PC-9 (cell line): ENCODE measurements around the gene CDC5L. TPM values are rescaled to one million over a fixed set of nuclear protein-coding genes. Genes with fewer than 3 reads are reported as not detected.

Experiments used
- BruUV-seq: library from RNA; stranded (reverse); fragments of 400-500 nt; replicated peaks from 2 replicates; lab custom pipeline; 2021; lab: Mats Ljungman, UMichigan
- CTCF ChIA-PET: fragments of 300-600 bp; sonication (Branson Sonifier 250); formaldehyde crosslinking; loops from one replicate; lab custom pipeline; 2022; ENCODE audit warnings: antibody characterized with exemption; lab: Charles Lee
- POLR2A ChIA-PET: fragments of 300-600 bp; sonication (Branson Sonifier 250); formaldehyde crosslinking; loops from one replicate; lab custom pipeline; 2022; ENCODE audit warnings: antibody characterized with exemption; ENCODE audit not compliant: unreplicated experiment; lab: Charles Lee
- DNase-seq, 2 experiments: peaks; one replicate each; pipeline versions ENCODE4 v3.0.0 to v3.0.0-alpha.2; 2015 to 2022; ENCODE audit warnings: mixed read lengths in 1 of 2
- H2AFZ ChIP-seq: fragments of 200-600 bp; sonication (generic); 2 replicates; pipeline ENCODE4 v1.8.1; 2017; ENCODE audit warnings: antibody characterized with exemption
- H3F3A ChIP-seq: fragments of 200-600 bp; sonication (generic); 2 replicates; pipeline ENCODE4 v1.8.1; 2017; ENCODE audit warnings: antibody characterized with exemption, mild to moderate bottlenecking, low read depth; ENCODE audit not compliant: insufficient read depth
- H3K27ac ChIP-seq: fragments of 200-600 bp; sonication (generic); 2 replicates; pipeline ENCODE4 v1.6.1; 2016; ENCODE audit warnings: mixed run types
- H3K27me3 ChIP-seq: fragments of 200-600 bp; sonication (generic); 2 replicates; pipeline ENCODE4 v1.6.1; 2016; ENCODE audit warnings: low read depth, mixed run types; ENCODE audit not compliant: insufficient read depth
- H3K36me3 ChIP-seq: fragments of 200-600 bp; sonication (generic); 2 replicates; pipeline ENCODE4 v1.6.1; 2016; ENCODE audit warnings: low read depth, mixed run types
- H3K4me1 ChIP-seq: fragments of 200-600 bp; sonication (generic); replicated peaks from 2 replicates; pipeline ENCODE4 v1.6.1; 2016; ENCODE audit warnings: mixed run types; ENCODE audit not compliant: insufficient read depth
- H3K4me2 ChIP-seq: fragments of 200-600 bp; sonication (generic); 2 replicates; pipeline ENCODE4 v1.6.1; 2017; ENCODE audit warnings: mixed run types
- H3K4me3 ChIP-seq: fragments of 200-600 bp; sonication (generic); 2 replicates; pipeline ENCODE4 v1.6.1; 2016; ENCODE audit warnings: mixed run types
- H3K79me2 ChIP-seq: fragments of 200-600 bp; sonication (generic); 2 replicates; pipeline ENCODE4 v1.6.1; 2017; ENCODE audit warnings: low read depth, mixed run types
- H3K9me2 ChIP-seq: fragments of 200-600 bp; sonication (generic); 2 replicates; pipeline ENCODE4 v1.8.1; 2017; ENCODE audit warnings: mild to moderate bottlenecking; ENCODE audit not compliant: insufficient read depth
- H3K9me3 ChIP-seq: fragments of 200-600 bp; sonication (generic); 2 replicates; pipeline ENCODE4 v1.8.1; 2016; ENCODE audit warnings: low read depth; ENCODE audit not compliant: insufficient read depth
- H4K20me1 ChIP-seq: fragments of 200-600 bp; sonication (generic); 2 replicates; pipeline ENCODE4 v1.8.1; 2017; ENCODE audit not compliant: insufficient read depth
- CTCF ChIP-seq: fragments of 200-600 bp; sonication (generic); conservative IDR thresholded peaks from 2 replicates; pipeline ENCODE4 v1.6.1; 2017; ENCODE audit warnings: mixed run types, antibody characterized with exemption, mild to moderate bottlenecking, moderate library complexity
- EZH2 ChIP-seq: fragments of 200-600 bp; sonication (generic); IDR thresholded peaks from 2 replicates; pipeline ENCODE4 v1.8.0; 2017; ENCODE audit warnings: antibody characterized with exemption, low read depth
- intact Hi-C: fragments of 100-400 bp; cut with micrococcal nuclease; formaldehyde crosslinking; loops from one replicate; pipeline ENCODE4 v1.10.0; 2022; ENCODE audit not compliant: unreplicated experiment
- total RNA-seq: library from RNA; stranded (reverse); gene quantifications from 2 replicates; pipeline ENCODE4 v1.2.3, GENCODE V29; 2021

CDC5L gene
- total RNA-seq, 1 experiment from 2014 or later, result 24.0 TPM

DNA sequence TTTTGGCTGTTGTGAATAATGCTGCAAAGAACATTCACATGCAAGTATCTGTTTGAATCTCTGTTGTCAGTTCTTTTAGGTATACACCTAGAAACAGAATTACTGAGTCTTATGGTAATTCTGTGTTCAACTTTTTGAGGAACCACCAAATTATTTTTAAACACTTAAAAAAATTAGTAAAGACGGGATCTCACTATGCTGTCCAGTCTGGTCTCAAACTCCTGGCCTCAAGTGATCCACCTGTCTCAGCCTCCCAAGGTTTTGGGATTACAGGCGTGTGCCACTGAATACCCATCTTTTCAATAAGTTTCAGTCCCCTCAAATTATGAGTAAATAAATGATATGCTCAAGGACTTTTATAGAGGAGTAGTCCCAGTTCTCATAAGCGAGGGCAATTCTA lies 27.5 kb upstream of the CDC5L start:
- POLR2A ChIA-PET, result no interaction called here
- no peak for DNase-seq
- Histone ChIP-seq H4K20me1 (no peaks in the 10 kb centered on the region), H3K9me2 (no peaks in the 10 kb centered on the region; the same call in 1 of the 2 replicates), H3K79me2 (no peaks in the 10 kb centered on the region), H3K4me3 (no peak overlapping the region), H3K4me2 (no peak overlapping the region), H3F3A (no peaks in the 10 kb centered on the region), H3K27me3 (peaks cover 24% of the 10 kb centered on the region), H2AFZ (no peak overlapping the region), H3K9me3 (no peaks in the 10 kb centered on the region), H3K27ac (no peak overlapping the region), H3K4me1 (no peaks in the 10 kb centered on the region), H3K36me3 (no peaks in the 10 kb centered on the region)
- no peak for TF ChIP-seq CTCF
- TF ChIP-seq EZH2, result no peak
- intact Hi-C loops, result no loop called here
- no TSS peak for BruUV-seq
- CTCF ChIA-PET, result no interaction called here

- no peak overlapping the region for H3K4me3 ChIP-seq
- H3K36me3 ChIP-seq, result no peaks in the 10 kb centered on the region
- CTCF ChIA-PET, result interaction anchor here (0.9 kb wide), 1 partner anchor 364 kb away, joined by 3 read pairs; no protein-coding TSS in a partner anchor
- H3K9me3 ChIP-seq, result no peaks in the 10 kb centered on the region
- no peaks in the 10 kb centered on the region for H3K79me2 ChIP-seq
- H3F3A ChIP-seq, result no peaks in the 10 kb centered on the region
- no peak overlapping the region for H2AFZ ChIP-seq
- H3K4me1 ChIP-seq, result no peaks in the 10 kb centered on the region
- TF ChIP-seq CTCF (no peak), EZH2 (no peak)
- DNase-seq, result no peak
- POLR2A ChIA-PET, result no interaction called here
- no peaks in the 10 kb centered on the region; the same call in 1 of the 2 replicates for H3K9me2 ChIP-seq
- peaks cover 15% of the 10 kb centered on the region for H3K27me3 ChIP-seq
- intact Hi-C loops, result no loop called here
- H4K20me1 ChIP-seq, result no peaks in the 10 kb centered on the region
- no peak overlapping the region for H3K27ac ChIP-seq
- H3K4me2 ChIP-seq, result no peak overlapping the region
- BruUV-seq, result no TSS peak
Measured at GRCh38 chr6:44361947-44362346, 25.6 kb upstream of the CDC5L start.

DNA sequence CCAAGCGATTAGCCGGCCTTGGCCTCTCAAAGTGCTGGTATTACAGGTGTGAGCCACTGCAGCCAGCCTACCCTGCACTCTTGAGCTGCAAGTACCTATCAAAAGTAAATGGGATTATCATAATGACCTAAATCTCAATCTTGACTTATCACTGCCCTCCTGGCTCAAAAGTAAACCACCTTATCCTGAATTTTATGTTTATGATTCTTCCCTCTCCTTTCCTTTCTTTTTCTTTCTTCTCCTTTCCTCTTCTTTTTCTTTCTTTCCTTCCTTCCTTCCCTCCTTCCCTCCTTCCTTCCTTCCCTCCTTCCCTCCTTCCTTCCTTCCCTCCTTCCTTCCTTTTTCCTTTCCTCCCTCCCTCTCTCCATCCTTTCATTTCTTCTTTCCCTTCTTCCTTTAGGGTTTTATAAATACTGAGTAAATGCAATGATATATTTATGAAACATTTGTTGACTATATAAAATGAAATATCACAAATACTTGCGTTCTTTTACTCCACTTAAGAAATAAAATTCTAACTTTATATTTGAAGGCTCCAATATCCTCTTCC lies 24.1 kb upstream of the CDC5L start:
- ChIA-PET POLR2A (no interaction called here), CTCF (no interaction called here)
- no peaks in the 10 kb centered on the region for H3K9me3 ChIP-seq
- no peaks in the 10 kb centered on the region for H3K4me1 ChIP-seq
- intact Hi-C loops, result no loop called here
- H2AFZ ChIP-seq, result no peak overlapping the region
- no peaks in the 10 kb centered on the region for H3F3A ChIP-seq
- BruUV-seq, result no TSS peak
- no peaks in the 10 kb centered on the region for H3K79me2 ChIP-seq
- no peak for DNase-seq
- TF ChIP-seq CTCF (no peak), EZH2 (no peak)
- H3K27me3 ChIP-seq, result peaks cover 10% of the 10 kb centered on the region; the same call in 1 of the 2 replicates
- H4K20me1 ChIP-seq, result no peaks in the 10 kb centered on the region
- H3K27ac ChIP-seq, result no peak overlapping the region
- H3K4me3 ChIP-seq, result no peak overlapping the region
- no peaks in the 10 kb centered on the region for H3K36me3 ChIP-seq
- H3K4me2 ChIP-seq, result no peak overlapping the region
- H3K9me2 ChIP-seq, result no peaks in the 10 kb centered on the region
